ENCODE results near the gene STK24. TPM values are rescaled to one million over a fixed set of nuclear protein-coding genes. Genes with fewer than 3 reads are reported as not detected.
A peak's percentile ranks its signal among the peaks of the same experiment; 100 is the strongest.

Gene STK24
- total RNA-seq, 1 donor, result 56.6 TPM

- TF ChIP-seq CTCF (IDR thresholded peaks at IDR 0.05; ENCODE audit: insufficient read depth, low read depth, low read length), result no peak
- H3K4me3 ChIP-seq (ENCODE audit: low read depth, low read length), result no peak overlapping the region
- no peak for DNase-seq (ENCODE audit: low read depth)
Measured at GRCh38 chr13:98496479-98496791, 80.5 kb downstream of the STK24 start.

GRCh38 chr13:98495627-98496478 lies 81.1 kb downstream of the STK24 start:
- DNase-seq (ENCODE audit: low read depth), result peak; percentile 84
- no peak for TF ChIP-seq CTCF (IDR thresholded peaks at IDR 0.05; ENCODE audit: insufficient read depth, low read depth, low read length)
- peak overlapping the region; percentile 4 for H3K4me3 ChIP-seq (ENCODE audit: low read depth, low read length)

- H3K4me3 ChIP-seq (ENCODE audit: low read depth, low read length), result no peak overlapping the region
- no peak for DNase-seq (ENCODE audit: low read depth)
- TF ChIP-seq CTCF (IDR thresholded peaks at IDR 0.05; ENCODE audit: insufficient read depth, low read depth, low read length), result no peak
Measured at GRCh38 chr13:98494769-98495168, 82.1 kb downstream of the STK24 start.

- no peak for TF ChIP-seq CTCF (IDR thresholded peaks at IDR 0.05; ENCODE audit: insufficient read depth, low read depth, low read length)
- no peak overlapping the region for H3K4me3 ChIP-seq (ENCODE audit: low read depth, low read length)
- DNase-seq (ENCODE audit: low read depth), result peak; percentile 33
Measured at GRCh38 chr13:98493042-98493712, 83.7 kb downstream of the STK24 start.

GRCh38 chr13:98492335-98493041 lies 84.4 kb downstream of the STK24 start:
- TF ChIP-seq CTCF (IDR thresholded peaks at IDR 0.05; ENCODE audit: insufficient read depth, low read depth, low read length), result no peak
- H3K4me3 ChIP-seq (ENCODE audit: low read depth, low read length), result no peak overlapping the region
- peak; percentile 60 for DNase-seq (ENCODE audit: low read depth)

- H3K4me3 ChIP-seq (ENCODE audit: low read depth, low read length), result no peak overlapping the region
- DNase-seq (ENCODE audit: low read depth), result no peak
- TF ChIP-seq CTCF (IDR thresholded peaks at IDR 0.05; ENCODE audit: insufficient read depth, low read depth, low read length), result no peak
Measured at GRCh38 chr13:98490866-98491265, 86.0 kb downstream of the STK24 start.

Measured in fibroblast of villous mesenchyme (primary cell).